GM12864 (cell line): ENCODE data around the gene COL27A1.
"Not testable (repeated sequence)": the region's sequence is repeated elsewhere in the genome, so short reads cannot be mapped to it uniquely, and the experiment has no call there.

Experiments
- DNase-seq: peaks from one replicate; pipeline ENCODE4 v3.0.0-alpha.2; 2011; ENCODE audit warnings: low read depth
- H3K4me3 ChIP-seq: 2 replicates; pipeline ENCODE4 v1.5.1; 2011; ENCODE audit warnings: mild to moderate bottlenecking, low read depth, low read length, control low read depth
- TF ChIP-seq, protein P1 (sequence below): IDR thresholded peaks from 2 replicates; pipeline ENCODE4 v1.5.1; 2011; ENCODE audit warnings: low read depth, mild to moderate bottlenecking, moderate library complexity, low read length, control low read depth, inconsistent platforms; ENCODE audit errors: missing control alignments

The COL27A1 gene

DNA sequence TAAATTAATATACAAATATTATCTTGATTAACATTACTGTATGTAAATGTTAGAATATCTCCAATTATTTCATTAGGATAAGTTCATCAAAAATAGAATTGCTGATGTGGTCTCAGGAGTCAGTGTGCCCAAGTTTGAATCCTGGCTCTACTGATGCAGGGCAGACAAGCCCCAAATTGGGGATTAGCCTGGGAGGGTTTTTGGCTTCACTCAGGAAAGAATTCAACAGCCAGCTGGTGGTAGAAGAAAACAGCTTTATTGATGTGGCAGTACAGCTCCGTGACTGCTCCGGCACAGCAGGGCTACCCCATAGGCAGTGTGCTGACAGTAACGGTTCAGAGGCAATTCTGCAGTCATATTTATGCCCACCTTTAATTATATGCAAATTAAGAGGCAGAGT, 32.5 kb downstream of the COL27A1 start:
- no peak for DNase-seq
- TF ChIP-seq, protein P1, sequence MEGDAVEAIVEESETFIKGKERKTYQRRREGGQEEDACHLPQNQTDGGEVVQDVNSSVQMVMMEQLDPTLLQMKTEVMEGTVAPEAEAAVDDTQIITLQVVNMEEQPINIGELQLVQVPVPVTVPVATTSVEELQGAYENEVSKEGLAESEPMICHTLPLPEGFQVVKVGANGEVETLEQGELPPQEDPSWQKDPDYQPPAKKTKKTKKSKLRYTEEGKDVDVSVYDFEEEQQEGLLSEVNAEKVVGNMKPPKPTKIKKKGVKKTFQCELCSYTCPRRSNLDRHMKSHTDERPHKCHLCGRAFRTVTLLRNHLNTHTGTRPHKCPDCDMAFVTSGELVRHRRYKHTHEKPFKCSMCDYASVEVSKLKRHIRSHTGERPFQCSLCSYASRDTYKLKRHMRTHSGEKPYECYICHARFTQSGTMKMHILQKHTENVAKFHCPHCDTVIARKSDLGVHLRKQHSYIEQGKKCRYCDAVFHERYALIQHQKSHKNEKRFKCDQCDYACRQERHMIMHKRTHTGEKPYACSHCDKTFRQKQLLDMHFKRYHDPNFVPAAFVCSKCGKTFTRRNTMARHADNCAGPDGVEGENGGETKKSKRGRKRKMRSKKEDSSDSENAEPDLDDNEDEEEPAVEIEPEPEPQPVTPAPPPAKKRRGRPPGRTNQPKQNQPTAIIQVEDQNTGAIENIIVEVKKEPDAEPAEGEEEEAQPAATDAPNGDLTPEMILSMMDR, result no peak
- no peak overlapping the region for H3K4me3 ChIP-seq

DNA sequence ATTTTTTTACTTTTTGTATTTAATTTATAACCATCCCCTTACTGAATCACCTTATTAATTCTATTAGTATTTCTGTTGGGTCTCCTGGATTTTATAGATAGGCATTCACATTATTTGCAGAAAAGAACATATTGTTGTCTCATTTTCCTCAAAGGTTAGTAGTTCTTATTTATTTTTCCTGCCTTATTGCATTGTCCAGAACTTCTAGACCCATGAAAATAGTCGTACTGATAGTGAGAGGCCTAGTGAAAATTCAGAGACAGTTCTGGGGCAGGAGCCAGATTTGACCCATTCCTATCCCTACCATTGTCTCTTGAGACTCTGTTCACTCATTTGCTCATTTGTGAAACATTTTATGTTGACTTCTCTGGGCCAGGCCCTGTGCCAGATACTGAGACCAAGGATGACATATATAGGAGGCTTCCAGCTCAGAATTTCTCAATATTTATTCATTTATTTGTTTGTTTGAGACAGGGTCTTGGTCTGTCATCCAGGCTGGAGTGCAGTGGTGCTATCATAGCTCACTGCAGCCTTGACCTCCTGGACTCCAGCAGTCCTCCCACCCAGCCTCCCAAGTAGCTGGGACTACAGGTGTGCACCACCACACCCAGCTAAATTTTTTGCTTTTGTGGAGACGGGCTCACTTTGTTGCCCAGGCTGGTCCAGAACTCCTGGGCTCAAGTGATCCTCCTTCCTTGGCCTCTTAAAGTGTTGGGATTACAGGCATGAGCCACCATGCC, 34.7 kb downstream of the COL27A1 start:
- no peak overlapping the region for H3K4me3 ChIP-seq
- TF ChIP-seq, protein P1, result no peak
- no peak for DNase-seq

DNA sequence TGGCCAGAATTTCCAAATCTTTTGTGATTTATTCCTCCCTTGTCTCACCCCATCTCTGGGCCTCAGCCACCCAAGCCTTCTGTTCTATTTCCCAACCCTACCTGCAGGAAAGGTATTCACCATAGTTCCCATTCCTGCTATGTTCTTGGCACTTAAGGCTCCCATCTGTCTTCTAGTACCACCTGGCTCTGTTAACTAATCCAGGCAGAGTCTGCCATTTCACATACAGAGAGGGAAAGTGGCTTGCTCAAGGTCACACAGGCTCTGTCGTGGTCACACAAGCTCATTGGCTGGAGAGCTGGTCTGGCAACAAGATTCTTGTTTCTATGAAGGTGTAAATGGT, 35.2 kb downstream of the COL27A1 start:
- TF ChIP-seq, protein P1, result no peak
- DNase-seq, result no peak
- H3K4me3 ChIP-seq, result no peak overlapping the region

- not testable (repeated sequence) for H3K4me3 ChIP-seq, DNase-seq
These were observed 36.1 kb downstream of the COL27A1 start for GRCh38 chr9:114191402-114191801.

GRCh38 chr9:114192539-114192938, 37.2 kb downstream of the COL27A1 start:
- no peak for DNase-seq
- H3K4me3 ChIP-seq, result no peak overlapping the region
- TF ChIP-seq, protein P1, result no peak

- no peak overlapping the region for H3K4me3 ChIP-seq
- TF ChIP-seq, protein P1, result no peak
- DNase-seq, result no peak
These were observed 37.8 kb downstream of the COL27A1 start for GRCh38 chr9:114193090-114193489.

- TF ChIP-seq, protein P1, result no peak
- H3K4me3 ChIP-seq, result no peak overlapping the region
These were observed 40.8 kb downstream of the COL27A1 start for GRCh38 chr9:114196117-114196516.

More at GRCh38 chr9:114196117-114196516, 40.8 kb downstream of the COL27A1 start:
- no peak for DNase-seq
